Gastroesophageal sphincter (tissue), 4 donors: ENCODE data around the gene MLLT3. TPM values are rescaled to one million over a fixed set of nuclear protein-coding genes. Genes with fewer than 3 reads are reported as not detected.
"Not testable (repeated sequence)": the region's sequence is repeated elsewhere in the genome, so short reads cannot be mapped to it uniquely, and the experiment has no call there.

Source experiments
- ATAC-seq: fragments of 150-250 bp; one replicate; pipeline ENCODE4 v1.9.1; 2016; ENCODE audit warnings: mild to moderate bottlenecking, moderate library complexity
- H3K27ac ChIP-seq, 4 donors: fragments of 200-600 bp; sonication (generic) in 3 of 4; 1 replicate in 3 of 4; 2 replicates in 1 of 4; pipeline ENCODE4 v1.5.1; 2016 to 2019
- H3K27me3 ChIP-seq: fragments of 200-600 bp; sonication (generic); one replicate; pipeline ENCODE4 v1.5.1; 2019
- H3K36me3 ChIP-seq, 2 donors: fragments of 200-600 bp; sonication (generic); one replicate each; pipeline ENCODE4 v1.5.1; 2019; ENCODE audit warnings: control low read depth in 1 of 2
- H3K4me1 ChIP-seq, 3 donors: fragments of 200-600 bp; sonication (generic); 1 replicate in 2 of 3; 2 replicates in 1 of 3; pipeline ENCODE4 v1.5.1; 2016 to 2019; ENCODE audit warnings: control low read depth in 2 of 3
- H3K4me3 ChIP-seq, 2 donors: fragments of 200-600 bp; sonication (generic); one replicate each; pipeline ENCODE4 v1.5.1; 2019; ENCODE audit warnings: mild to moderate bottlenecking in 1 of 2, moderate library complexity in 1 of 2
- H3K9me3 ChIP-seq, 3 donors: fragments of 200-600 bp; sonication (generic); one replicate each; pipeline ENCODE4 v1.5.1; 2017 to 2019; ENCODE audit warnings: control low read depth in 2 of 3
- EP300 ChIP-seq: sonication (generic); formaldehyde crosslinking; IDR thresholded peaks from one replicate; pipeline ENCODE4 v1.6.1; 2017; ENCODE audit warnings: antibody characterized with exemption, mild to moderate bottlenecking
- POLR2A ChIP-seq, 2 donors: fragments of 450-650 bp; IDR thresholded peaks; one replicate each; pipeline ENCODE4 v1.6.1; 2017; ENCODE audit warnings: antibody characterized with exemption in 2 of 2, mild to moderate bottlenecking in 2 of 2, moderate library complexity in 1 of 2
- POLR2AphosphoS5 ChIP-seq: sonication (generic); formaldehyde crosslinking; IDR thresholded peaks from one replicate; pipeline ENCODE4 v1.6.1; 2017; ENCODE audit warnings: antibody characterized with exemption
- WGBS, 2 donors: methylation state at CpG; one replicate each; pipeline ENCODE4 v1.1.5; 2018; ENCODE audit warnings: low coverage in 1 of 2; 5-methylcytosine and 5-hydroxymethylcytosine counted together
- total RNA-seq, 4 donors: library from RNA; depleted of rRNA; stranded (reverse); fragments of >200 nt; gene quantifications; one replicate each; pipeline ENCODE4 v1.1.0, GENCODE V29; 2016
- TF ChIP-seq, protein P1 (sequence below), 4 experiments: fragments of 200-600 bp in 2 of 4; fragments of 450-650 bp in 2 of 4; sonication (generic) in 1 of 4; IDR thresholded peaks; one replicate each; pipeline ENCODE4 v1.5.1; 2017 to 2019; ENCODE audit warnings: antibody characterized with exemption in 4 of 4, mild to moderate bottlenecking in 2 of 4, moderate library complexity in 2 of 4

Gene MLLT3
- total RNA-seq, 4 donors from 2014 or later: 21.2 to 37.2 (median 29.6) TPM

DNA sequence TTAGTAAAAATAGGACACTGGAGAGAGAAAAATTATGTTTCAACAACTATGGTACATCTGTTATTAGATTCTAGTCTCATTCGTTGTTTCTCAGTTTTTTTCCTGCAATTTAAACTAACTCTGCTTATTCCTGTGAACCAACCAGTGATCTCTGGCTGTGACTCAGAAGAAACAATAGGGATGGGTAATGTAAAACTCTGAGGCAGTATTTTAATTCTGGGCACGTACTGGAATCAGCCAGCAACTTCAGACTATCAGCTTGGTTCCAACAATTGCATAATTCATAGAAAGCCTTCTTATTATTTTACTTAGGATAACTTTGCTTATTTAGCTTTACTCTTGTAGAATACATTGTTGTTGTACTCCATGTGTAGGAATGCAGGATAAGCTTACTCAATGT is 28.8 kb downstream of the MLLT3 start:
- no peak for ATAC-seq
- TF ChIP-seq POLR2A (IDR thresholded peaks at IDR 0.05): no peak
- TF ChIP-seq, protein P1, sequence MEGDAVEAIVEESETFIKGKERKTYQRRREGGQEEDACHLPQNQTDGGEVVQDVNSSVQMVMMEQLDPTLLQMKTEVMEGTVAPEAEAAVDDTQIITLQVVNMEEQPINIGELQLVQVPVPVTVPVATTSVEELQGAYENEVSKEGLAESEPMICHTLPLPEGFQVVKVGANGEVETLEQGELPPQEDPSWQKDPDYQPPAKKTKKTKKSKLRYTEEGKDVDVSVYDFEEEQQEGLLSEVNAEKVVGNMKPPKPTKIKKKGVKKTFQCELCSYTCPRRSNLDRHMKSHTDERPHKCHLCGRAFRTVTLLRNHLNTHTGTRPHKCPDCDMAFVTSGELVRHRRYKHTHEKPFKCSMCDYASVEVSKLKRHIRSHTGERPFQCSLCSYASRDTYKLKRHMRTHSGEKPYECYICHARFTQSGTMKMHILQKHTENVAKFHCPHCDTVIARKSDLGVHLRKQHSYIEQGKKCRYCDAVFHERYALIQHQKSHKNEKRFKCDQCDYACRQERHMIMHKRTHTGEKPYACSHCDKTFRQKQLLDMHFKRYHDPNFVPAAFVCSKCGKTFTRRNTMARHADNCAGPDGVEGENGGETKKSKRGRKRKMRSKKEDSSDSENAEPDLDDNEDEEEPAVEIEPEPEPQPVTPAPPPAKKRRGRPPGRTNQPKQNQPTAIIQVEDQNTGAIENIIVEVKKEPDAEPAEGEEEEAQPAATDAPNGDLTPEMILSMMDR (IDR thresholded peaks at IDR 0.05): no peak
- TF ChIP-seq POLR2AphosphoS5: no peak
- no peak for TF ChIP-seq EP300
- H3K4me1 ChIP-seq: peaks cover 5 to 40% (median 7%) of the 10 kb centered on the region in 3 donors
- H3K9me3 ChIP-seq: no peaks in the 10 kb centered on the region
- no peaks in the 10 kb centered on the region for H3K36me3 ChIP-seq
- H3K27ac ChIP-seq: no peak overlapping the region
- no peak overlapping the region for H3K4me3 ChIP-seq
- H3K27me3 ChIP-seq: no peaks in the 10 kb centered on the region
- 14 to 26% methylated on average over 2 of the region's 2 CpGs for WGBS, 2 donors

- Histone ChIP-seq H3K4me3 (no peak overlapping the region), H3K36me3 (no peaks in the 10 kb centered on the region), H3K4me1 (peaks cover 5 to 36% (median 6%) of the 10 kb centered on the region in 3 donors), H3K27me3 (no peaks in the 10 kb centered on the region), H3K9me3 (no peaks in the 10 kb centered on the region), H3K27ac (no peak overlapping the region)
- 27 to 31% methylated on average over 5 of the region's 5 CpGs for WGBS, 2 donors
- TF ChIP-seq EP300 (no peak), POLR2AphosphoS5 (no peak), POLR2A (IDR thresholded peaks at IDR 0.05) (no peak)
- TF ChIP-seq, protein P1 (IDR thresholded peaks at IDR 0.05): no peak
- ATAC-seq: no peak
Measured at GRCh38 chr9:20593105-20593504, 29.2 kb downstream of the MLLT3 start.

- Histone ChIP-seq H3K27me3 (no peaks in the 10 kb centered on the region), H3K9me3 (no peaks in the 10 kb centered on the region), H3K36me3 (no peaks in the 10 kb centered on the region), H3K27ac (no peak overlapping the region), H3K4me1 (peaks cover 3 to 32% (median 5%) of the 10 kb centered on the region in 3 donors), H3K4me3 (no peak overlapping the region)
- WGBS, 2 donors: 22 to 50% methylated on average over 1 of the region's 1 CpG
- TF ChIP-seq EP300 (no peak), POLR2AphosphoS5 (no peak)
- TF ChIP-seq, protein P1 (IDR thresholded peaks at IDR 0.05): no peak
- no peak for ATAC-seq
Measured at GRCh38 chr9:20592673-20593072, 29.6 kb downstream of the MLLT3 start.

DNA sequence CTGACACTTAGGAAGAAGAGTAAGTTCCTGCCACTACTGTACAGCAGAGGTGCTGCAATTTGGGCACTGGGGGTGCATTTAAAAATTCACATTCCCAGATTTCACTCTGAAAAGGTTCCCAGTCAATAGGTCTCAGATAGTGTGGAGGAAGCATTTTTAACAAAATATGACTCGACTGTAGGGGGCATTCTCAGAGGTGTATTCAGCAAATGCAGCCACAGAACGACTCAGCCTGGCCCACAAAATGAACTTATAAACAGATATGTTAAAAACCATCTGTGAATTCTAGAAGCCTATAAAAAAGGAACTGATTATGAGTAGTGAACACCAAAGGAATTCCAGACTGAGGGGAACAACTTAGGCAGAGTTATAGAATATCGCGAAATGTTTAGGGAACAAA is 31.1 kb downstream of the MLLT3 start:
- TF ChIP-seq POLR2A (IDR thresholded peaks at IDR 0.05) (no peak), EP300 (no peak), POLR2AphosphoS5 (no peak)
- TF ChIP-seq, protein P1 (IDR thresholded peaks at IDR 0.05): no peak
- Histone ChIP-seq H3K9me3 (no peaks in the 10 kb centered on the region), H3K36me3 (no peaks in the 10 kb centered on the region), H3K4me1 (peaks cover 3 to 25% (median 5%) of the 10 kb centered on the region in 3 donors), H3K27me3 (no peaks in the 10 kb centered on the region), H3K4me3 (no peak overlapping the region), H3K27ac (no peak overlapping the region)
- 68 to 80% methylated on average over 3 to 4 of the region's 4 CpGs for WGBS, 2 donors
- ATAC-seq: no peak

DNA sequence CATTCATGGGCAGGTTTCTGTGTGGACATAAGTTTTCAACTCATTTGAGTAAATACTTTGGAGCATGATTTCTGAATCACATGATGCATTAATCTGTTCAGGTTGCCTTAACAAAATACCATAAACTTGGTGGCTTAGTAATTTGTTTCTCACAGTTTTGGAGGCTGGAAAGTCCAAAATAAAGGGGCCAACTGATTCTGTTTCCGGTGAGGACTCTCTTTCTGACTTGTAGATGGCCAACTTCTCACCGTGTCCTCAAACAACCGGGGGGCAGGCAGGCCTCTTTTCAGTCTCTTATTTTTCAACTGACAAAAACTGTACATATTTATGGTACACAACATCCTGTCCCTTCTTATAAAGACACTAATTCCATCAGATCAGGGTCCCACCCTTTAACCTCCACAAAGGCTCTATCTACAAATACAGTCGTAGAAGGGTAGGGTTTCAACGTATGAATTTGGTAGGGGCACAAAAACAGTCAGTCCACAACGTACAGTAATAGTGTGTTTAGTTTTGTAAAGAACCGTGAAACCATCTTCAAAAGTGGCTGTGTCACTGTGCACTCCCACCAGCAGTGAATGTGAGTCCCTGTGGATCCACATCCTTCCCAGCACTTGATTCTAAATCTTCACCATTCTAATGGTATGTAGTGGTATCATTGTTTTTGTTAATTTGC is 37.2 kb downstream of the MLLT3 start:
- TF ChIP-seq, protein P1 (IDR thresholded peaks at IDR 0.05): no peak
- TF ChIP-seq POLR2AphosphoS5: no peak
- TF ChIP-seq POLR2A (IDR thresholded peaks at IDR 0.05): no peak
- no peaks in the 10 kb centered on the region for H3K36me3 ChIP-seq
- H3K4me1 ChIP-seq: no peaks in the 10 kb centered on the region
- 80 to 83% methylated on average over 7 of the region's 7 CpGs for WGBS, 2 donors
- H3K27me3 ChIP-seq: no peaks in the 10 kb centered on the region
- H3K9me3 ChIP-seq: no peaks in the 10 kb centered on the region
- no peak overlapping the region for H3K27ac ChIP-seq
- no peak overlapping the region for H3K4me3 ChIP-seq
- no peak for ATAC-seq

DNA sequence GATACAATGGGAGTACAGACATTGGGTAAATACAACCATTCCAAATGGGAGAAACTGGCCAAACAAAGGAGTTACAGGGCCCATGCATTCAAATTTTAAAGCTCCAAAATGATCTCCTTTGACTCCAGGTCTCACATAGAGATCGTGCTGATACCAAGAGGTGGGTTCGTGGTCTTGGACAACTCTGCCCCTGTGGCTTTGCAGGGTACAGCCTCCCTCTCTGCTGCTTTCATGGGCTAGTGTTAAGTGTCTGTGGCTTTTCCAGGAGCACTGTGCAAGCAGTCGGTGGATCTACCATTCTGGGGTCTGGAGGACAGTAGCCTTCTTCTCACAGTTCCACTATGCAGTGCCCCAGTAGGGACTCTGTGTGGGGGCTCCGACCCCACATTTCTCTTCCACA is 39.2 kb downstream of the MLLT3 start:
- WGBS, 2 donors: 80% methylated on average over 2 of the region's 4 CpGs; no CpG with 5 or more reads in 1 of the 2 donors
- not testable (repeated sequence) for H3K27me3 ChIP-seq, H3K4me1 ChIP-seq, H3K36me3 ChIP-seq, ATAC-seq, H3K4me3 ChIP-seq, H3K27ac ChIP-seq, H3K9me3 ChIP-seq
